Central memory CD8-positive, alpha-beta T cell (primary cell): Measurements from ENCODE around the gene TFAP2E.

Source experiments
- ATAC-seq: fragments of 150-1000 bp; cut with Tn5 transposase; replicated peaks from 2 replicates; pipeline ENCODE4 v1.10.0; 2022; ENCODE audit warnings: mild to moderate bottlenecking, moderate FRiP score, moderate number of reproducible peaks; ENCODE audit not compliant: poor library complexity, severe bottlenecking; ENCODE audit errors: extremely low read depth
- DNase-seq, 2 donors: peaks; one replicate each; pipeline ENCODE4 v3.0.0; 2021; ENCODE audit warnings: low spot score in 2 of 2
- H3K27ac Mint-ChIP-seq: one replicate; pipeline ENCODE4 v1.8.0; 2022; ENCODE audit warnings: low read depth, mild to moderate bottlenecking, moderate library complexity, mixed read lengths
- H3K27me3 Mint-ChIP-seq: one replicate; pipeline ENCODE4 v1.8.0; 2022; ENCODE audit warnings: mixed read lengths
- H3K36me3 Mint-ChIP-seq: one replicate; pipeline ENCODE4 v1.8.0; 2022; ENCODE audit warnings: mild to moderate bottlenecking, moderate library complexity, mixed read lengths; ENCODE audit not compliant: insufficient read depth
- H3K4me1 Mint-ChIP-seq: one replicate; pipeline ENCODE4 v1.8.0; 2022; ENCODE audit warnings: mixed read lengths
- H3K4me3 Mint-ChIP-seq: one replicate; pipeline ENCODE4 v1.8.0; 2022; ENCODE audit warnings: mild to moderate bottlenecking, moderate library complexity, mixed read lengths
- H3K9me3 Mint-ChIP-seq: one replicate; pipeline ENCODE4 v1.8.0; 2022; ENCODE audit warnings: mixed read lengths

Gene TFAP2E

DNA sequence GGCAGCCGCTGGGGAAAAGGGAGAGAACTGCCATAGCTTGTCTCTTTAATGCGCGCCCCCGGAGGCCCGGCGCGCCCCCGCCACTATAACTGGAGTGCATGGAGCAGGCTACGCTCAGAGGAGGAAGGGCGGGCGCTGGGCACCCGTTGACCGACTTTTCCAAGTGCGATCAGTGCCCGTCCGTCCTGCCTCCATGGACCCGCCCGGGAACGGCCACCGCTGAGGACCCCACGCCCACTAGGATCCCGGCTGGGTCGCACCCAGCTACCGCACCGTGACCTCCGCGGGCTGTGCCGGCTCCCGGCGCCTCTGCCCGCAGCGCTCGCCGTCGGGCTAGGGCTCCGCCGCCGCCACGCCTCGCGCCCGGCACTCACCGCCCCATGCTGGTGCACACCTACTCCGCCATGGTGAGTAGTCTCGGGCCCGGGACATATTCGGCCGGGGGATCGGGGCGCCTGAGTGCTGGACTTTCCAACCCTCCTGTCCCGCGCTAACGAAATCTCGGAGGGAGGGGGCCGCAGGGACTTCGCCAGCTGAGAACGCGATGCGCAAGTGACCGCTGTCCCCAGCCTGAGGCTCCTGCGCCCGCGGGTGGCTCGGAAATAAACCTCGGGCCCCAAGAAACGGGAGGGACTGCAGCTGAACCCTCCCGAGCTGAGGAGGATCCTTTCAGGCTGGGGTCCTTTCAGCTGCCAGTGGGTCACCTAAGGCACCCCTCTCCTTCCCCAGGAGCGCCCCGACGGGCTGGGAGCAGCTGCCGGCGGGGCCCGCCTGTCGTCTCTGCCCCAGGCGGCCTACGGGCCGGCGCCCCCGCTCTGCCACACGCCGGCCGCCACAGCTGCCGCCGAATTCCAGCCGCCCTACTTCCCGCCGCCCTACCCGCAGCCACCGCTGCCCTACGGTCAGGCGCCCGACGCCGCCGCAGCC, at the start of gene TFAP2E:
Gene TFAP2E, plus strand, starts transcription at position 117 of the 927 bp plus-strand sequence. Its CDS starts 264 bp downstream, at position 381.
- no peak for ATAC-seq

DNA sequence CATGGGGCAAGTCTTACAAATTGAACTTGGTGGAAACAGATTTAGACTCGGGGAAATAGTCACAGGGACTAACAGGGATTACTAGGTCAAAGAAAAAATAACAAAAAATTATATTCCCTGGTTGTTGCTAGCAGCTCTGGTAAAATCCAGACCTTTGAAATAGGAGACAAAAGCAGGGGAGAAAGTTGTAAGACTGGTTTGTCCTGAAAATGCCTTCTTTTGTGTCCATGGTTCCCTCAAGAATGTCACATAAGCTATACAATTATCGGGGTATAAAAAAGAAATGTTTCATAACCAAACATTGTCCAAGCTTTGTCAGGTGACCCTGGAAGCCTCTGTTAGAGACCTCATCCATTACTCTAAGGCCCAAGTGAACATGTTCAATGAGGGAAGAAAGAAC, 49.0 kb upstream of the TFAP2E start:
- no peak for ATAC-seq
- peaks cover 6% of the 10 kb centered on the region for H3K9me3 Mint-ChIP-seq
- H3K4me1 Mint-ChIP-seq = peaks cover 16% of the 10 kb centered on the region
- H3K27ac Mint-ChIP-seq = peak overlapping the region; percentile 0
- no peak overlapping the region for H3K4me3 Mint-ChIP-seq
- peaks cover 5% of the 10 kb centered on the region for H3K36me3 Mint-ChIP-seq
- no peaks in the 10 kb centered on the region for H3K27me3 Mint-ChIP-seq
- no peak for DNase-seq

More for the DNA sequence above, at the start of gene TFAP2E:
- H3K9me3 Mint-ChIP-seq = no peaks in the 10 kb centered on the region
- peaks cover 50% of the 10 kb centered on the region for H3K4me1 Mint-ChIP-seq
- peaks cover 7% of the 10 kb centered on the region for H3K36me3 Mint-ChIP-seq
- H3K27me3 Mint-ChIP-seq = no peaks in the 10 kb centered on the region
- H3K27ac Mint-ChIP-seq = no peak within 1 kb of the TSS
- H3K4me3 Mint-ChIP-seq = peak within 1 kb of the TSS; percentile 20
- no peak for DNase-seq

DNA sequence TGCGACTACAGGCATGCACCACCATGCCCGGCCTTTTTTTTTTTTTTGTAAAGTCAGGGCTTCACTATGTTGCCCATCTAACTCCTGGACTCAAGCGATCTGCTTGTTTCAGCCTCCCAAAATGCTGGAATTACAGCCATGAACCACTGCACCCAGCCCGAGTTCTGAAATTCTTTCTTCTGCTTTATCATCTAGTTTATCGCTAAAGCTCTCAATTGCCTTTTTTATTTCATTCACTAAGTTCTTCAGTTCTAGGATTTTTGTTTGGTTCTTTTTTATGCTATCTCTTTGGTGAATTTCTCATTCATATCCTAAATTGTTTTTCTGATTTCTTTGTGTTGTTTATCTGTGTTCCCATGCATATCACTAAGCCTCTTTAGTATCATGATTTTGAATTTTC, 42.9 kb upstream of the TFAP2E start:
- peaks cover 18% of the 10 kb centered on the region for H3K4me1 Mint-ChIP-seq
- ATAC-seq (no peak), DNase-seq (no peak)
- H3K4me3 Mint-ChIP-seq = no peak overlapping the region
- H3K27me3 Mint-ChIP-seq = no peaks in the 10 kb centered on the region
- H3K27ac Mint-ChIP-seq = no peak overlapping the region
- H3K9me3 Mint-ChIP-seq = peaks cover 12% of the 10 kb centered on the region
- peaks cover 9% of the 10 kb centered on the region for H3K36me3 Mint-ChIP-seq

GRCh38 chr1:35530946-35531345, 42.2 kb upstream of the TFAP2E start:
- Mint-ChIP-seq H3K9me3 (peaks cover 12% of the 10 kb centered on the region), H3K27me3 (no peaks in the 10 kb centered on the region), H3K4me1 (peaks cover 24% of the 10 kb centered on the region), H3K27ac (no peak overlapping the region), H3K4me3 (no peak overlapping the region), H3K36me3 (peaks cover 9% of the 10 kb centered on the region)
- DNase-seq (no peak), ATAC-seq (no peak)

- Mint-ChIP-seq H3K9me3 (peaks cover 12% of the 10 kb centered on the region), H3K27me3 (no peaks in the 10 kb centered on the region), H3K36me3 (peaks cover 9% of the 10 kb centered on the region), H3K4me1 (peaks cover 29% of the 10 kb centered on the region), H3K4me3 (no peak overlapping the region), H3K27ac (no peak overlapping the region)
- ATAC-seq (no peak), DNase-seq (no peak)
These were observed 41.7 kb upstream of the TFAP2E start for GRCh38 chr1:35531368-35531767.

DNA sequence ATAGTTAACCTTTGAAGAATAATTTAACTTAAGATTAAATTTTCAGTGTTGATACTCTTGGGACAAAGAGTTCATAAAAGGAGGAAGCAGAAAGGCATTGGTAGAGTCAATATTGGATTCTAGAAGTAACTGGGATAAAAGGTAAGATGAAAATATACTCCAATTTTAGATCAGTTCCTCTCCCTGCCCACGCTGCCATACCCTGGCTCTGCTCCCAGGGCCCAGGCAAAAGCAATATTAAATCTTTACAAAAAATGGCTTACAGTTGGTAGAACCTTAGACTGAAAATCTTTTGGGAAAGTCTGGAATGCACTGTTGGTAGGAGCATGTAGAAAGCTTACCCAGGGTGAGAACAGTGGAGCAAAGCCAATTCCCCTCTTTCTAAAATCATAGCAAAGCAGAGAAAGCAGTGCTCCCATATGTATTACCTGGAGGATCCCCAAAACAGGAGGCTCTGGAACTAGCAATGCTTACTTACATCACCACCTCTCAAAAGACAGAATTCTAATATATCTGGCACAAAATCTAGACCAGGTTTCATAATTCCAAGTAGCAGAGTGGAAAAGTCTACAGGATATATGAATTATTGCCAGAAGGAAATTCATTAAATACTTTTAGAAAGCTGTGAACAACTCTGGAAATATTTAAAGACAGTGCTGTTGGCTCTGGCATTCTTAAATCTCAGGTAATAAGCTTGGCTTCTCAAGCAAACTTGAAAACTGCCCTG, 40.5 kb upstream of the TFAP2E start:
- Mint-ChIP-seq H3K9me3 (peaks cover 10% of the 10 kb centered on the region), H3K27me3 (no peaks in the 10 kb centered on the region), H3K27ac (no peak overlapping the region), H3K36me3 (peaks cover 9% of the 10 kb centered on the region), H3K4me1 (peaks cover 40% of the 10 kb centered on the region), H3K4me3 (no peak overlapping the region)
- no peak for DNase-seq
- no peak for ATAC-seq

DNA sequence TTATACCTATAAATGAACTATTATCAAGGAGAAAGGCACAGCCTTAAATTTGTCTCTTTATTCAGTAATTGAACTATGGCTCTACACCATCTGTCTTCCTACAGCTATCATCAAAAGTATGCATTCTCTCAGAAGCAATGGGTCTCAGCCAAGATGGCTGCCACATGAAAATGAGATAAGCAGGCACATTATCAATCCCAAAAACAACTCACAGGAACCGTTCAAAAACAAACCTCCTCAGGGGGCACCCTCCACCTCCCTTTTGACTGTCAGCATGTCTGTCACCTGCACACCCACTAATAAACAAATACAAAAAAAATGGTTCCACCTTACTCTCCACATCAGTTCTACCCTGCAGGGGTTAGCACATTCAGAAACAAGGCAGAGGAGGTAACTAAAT, 39.5 kb upstream of the TFAP2E start:
- DNase-seq (no peak), ATAC-seq (no peak)
- Mint-ChIP-seq H3K27ac (no peak overlapping the region), H3K36me3 (peaks cover 7% of the 10 kb centered on the region), H3K27me3 (no peaks in the 10 kb centered on the region), H3K4me3 (no peak overlapping the region), H3K9me3 (peaks cover 6% of the 10 kb centered on the region), H3K4me1 (peaks cover 46% of the 10 kb centered on the region)

GRCh38 chr1:35535243-35535642, 37.9 kb upstream of the TFAP2E start:
- Mint-ChIP-seq H3K27ac (peak overlapping the region; percentile 85), H3K4me1 (peaks cover 61% of the 10 kb centered on the region), H3K36me3 (peaks cover 6% of the 10 kb centered on the region), H3K27me3 (no peaks in the 10 kb centered on the region), H3K4me3 (no peak overlapping the region), H3K9me3 (peaks cover 4% of the 10 kb centered on the region)
- no peak for ATAC-seq
- DNase-seq = no peak

DNA sequence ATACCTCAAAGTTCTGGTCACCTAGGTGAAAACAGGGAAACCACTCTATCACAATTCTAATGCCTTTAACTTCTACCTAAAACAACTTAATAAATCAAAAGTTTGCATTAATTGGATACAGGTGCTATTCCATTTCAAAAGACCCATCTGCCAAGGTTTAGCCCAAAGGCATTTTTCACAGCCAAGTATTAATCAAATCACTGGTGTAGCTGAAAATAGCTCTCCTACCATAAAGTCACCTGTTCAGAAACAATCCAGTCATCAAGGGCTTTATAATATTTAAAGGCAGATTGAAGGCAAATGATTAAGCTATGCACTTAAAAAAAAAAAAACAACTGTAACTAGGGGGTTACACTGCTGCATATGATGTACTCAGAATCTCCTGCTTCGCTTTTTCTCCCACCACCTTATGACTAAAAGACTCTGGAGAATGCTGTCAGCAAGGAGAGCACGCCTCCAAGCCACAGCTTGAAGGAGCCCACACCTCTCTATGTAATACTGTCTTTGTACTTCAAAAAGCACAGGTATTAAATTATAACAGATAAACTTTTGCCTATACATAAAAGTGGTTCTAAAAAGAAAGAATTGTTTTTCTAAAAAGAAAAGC, 36.5 kb upstream of the TFAP2E start:
- Mint-ChIP-seq H3K4me1 (peaks cover 65% of the 10 kb centered on the region), H3K36me3 (no peaks in the 10 kb centered on the region), H3K4me3 (no peak overlapping the region), H3K27me3 (no peaks in the 10 kb centered on the region), H3K9me3 (no peaks in the 10 kb centered on the region), H3K27ac (peak overlapping the region; percentile 85)
- DNase-seq (no peak), ATAC-seq (no peak)

DNA sequence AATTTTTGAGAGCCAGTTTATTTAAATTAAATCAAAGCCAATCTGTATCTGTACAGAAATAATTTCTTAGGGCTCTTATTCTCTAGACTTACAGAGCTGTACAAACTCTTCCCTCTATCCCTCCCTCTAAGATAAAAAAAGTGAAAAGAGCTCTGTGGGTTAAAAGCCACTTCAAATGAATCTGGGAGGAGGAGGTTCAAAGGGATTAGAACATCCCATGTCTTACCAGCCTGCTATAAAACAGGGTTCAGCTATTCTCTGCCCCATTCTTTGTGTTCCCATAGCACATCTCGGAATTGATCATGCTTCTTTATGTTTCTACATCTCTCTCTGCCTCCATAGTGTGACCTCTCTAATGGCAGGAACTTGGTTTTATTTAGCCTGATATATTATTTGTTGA, 35.3 kb upstream of the TFAP2E start:
- H3K27me3 Mint-ChIP-seq = no peaks in the 10 kb centered on the region
- no peaks in the 10 kb centered on the region for H3K36me3 Mint-ChIP-seq
- DNase-seq (no peak), ATAC-seq (no peak)
- H3K4me1 Mint-ChIP-seq = peaks cover 74% of the 10 kb centered on the region
- peak overlapping the region; percentile 85 for H3K27ac Mint-ChIP-seq
- no peak overlapping the region for H3K4me3 Mint-ChIP-seq
- no peaks in the 10 kb centered on the region for H3K9me3 Mint-ChIP-seq

GRCh38 chr1:35539073-35539823, 33.9 kb upstream of the TFAP2E start:
- H3K4me1 Mint-ChIP-seq = peaks cover 77% of the 10 kb centered on the region
- no peaks in the 10 kb centered on the region for H3K9me3 Mint-ChIP-seq
- ATAC-seq (peak; percentile 97), DNase-seq (peak in 1 of 2 donors; percentile 28)
- H3K4me3 Mint-ChIP-seq = peak overlapping the region; percentile 63
- H3K36me3 Mint-ChIP-seq = peaks cover 3% of the 10 kb centered on the region
- H3K27me3 Mint-ChIP-seq = no peaks in the 10 kb centered on the region
- peak overlapping the region; percentile 85 for H3K27ac Mint-ChIP-seq

GRCh38 chr1:35539824-35540261, 33.3 kb upstream of the TFAP2E start:
- Mint-ChIP-seq H3K27ac (peak overlapping the region; percentile 85), H3K36me3 (peaks cover 4% of the 10 kb centered on the region), H3K9me3 (no peaks in the 10 kb centered on the region), H3K27me3 (no peaks in the 10 kb centered on the region), H3K4me3 (peak overlapping the region; percentile 2), H3K4me1 (peaks cover 79% of the 10 kb centered on the region)
- no peak for DNase-seq
- ATAC-seq = no peak
